Mesenchymal stem cell (in vitro differentiated cells and primary cell): ENCODE results near the gene ARHGAP23.

ENCODE experiments used
- DNase-seq: peaks from one replicate; pipeline ENCODE4 v3.0.0-alpha.2; 2013
- H2AFZ ChIP-seq: one replicate; pipeline ENCODE4 v1.6.1; 2013; ENCODE audit warnings: low read depth, mild to moderate bottlenecking, control low read depth, inconsistent platforms, low read length, moderate library complexity
- H2AK5ac ChIP-seq: 2 replicates; pipeline ENCODE4 v1.6.1; 2013; ENCODE audit warnings: low read length, moderate library complexity, mild to moderate bottlenecking, inconsistent platforms; ENCODE audit not compliant: severe bottlenecking
- H2BK120ac ChIP-seq: one replicate; pipeline ENCODE4 v1.6.1; 2013; ENCODE audit warnings: low read depth, mild to moderate bottlenecking, inconsistent platforms, low read length, moderate library complexity
- H2BK12ac ChIP-seq, 2 experiments: one replicate each; pipeline ENCODE4 v1.6.1; 2013; ENCODE audit warnings: inconsistent platforms in 2 of 2, low read length in 2 of 2, mild to moderate bottlenecking in 2 of 2, moderate library complexity in 2 of 2, control low read depth in 1 of 2
- H2BK15ac ChIP-seq: one replicate; pipeline ENCODE4 v1.6.1; 2013; ENCODE audit warnings: mild to moderate bottlenecking, low read depth, inconsistent platforms; ENCODE audit not compliant: poor library complexity, severe bottlenecking
- H2BK5ac ChIP-seq: 2 replicates; pipeline ENCODE4 v1.6.1; 2013; ENCODE audit warnings: low read depth, mild to moderate bottlenecking, low read length, control low read depth, inconsistent platforms; ENCODE audit not compliant: poor library complexity, severe bottlenecking
- H3K14ac ChIP-seq, 2 experiments: one replicate each; pipeline ENCODE4 v1.6.1; 2013; ENCODE audit warnings: inconsistent platforms in 2 of 2, low read length in 2 of 2, control low read depth in 1 of 2, mild to moderate bottlenecking in 1 of 2, moderate library complexity in 1 of 2
- H3K18ac ChIP-seq, 2 experiments: one replicate each; pipeline ENCODE4 v1.6.1; 2013; ENCODE audit warnings: inconsistent platforms in 2 of 2, low read length in 2 of 2, control low read depth in 1 of 2, low read depth in 1 of 2, mild to moderate bottlenecking in 1 of 2
- H3K23ac ChIP-seq, 2 experiments: one replicate each; pipeline ENCODE4 v1.6.1; 2013; ENCODE audit warnings: inconsistent platforms in 2 of 2, low read length in 2 of 2, mild to moderate bottlenecking in 2 of 2, moderate library complexity in 2 of 2, control low read depth in 1 of 2
- H3K27ac ChIP-seq: 2 replicates; pipeline ENCODE4 v1.5.1; 2013; ENCODE audit warnings: mild to moderate bottlenecking, moderate library complexity, low read length, control low read depth, inconsistent platforms; ENCODE audit not compliant: poor library complexity, severe bottlenecking
- H3K27me3 ChIP-seq, 2 experiments: 2 replicates each; pipeline versions ENCODE4 v1.6.1 to v1.7.0; 2013; ENCODE audit warnings: low read length in 2 of 2, mild to moderate bottlenecking in 2 of 2, moderate library complexity in 2 of 2, control low read depth in 1 of 2, inconsistent platforms in 1 of 2; ENCODE audit not compliant: control insufficient read depth in 1 of 2, insufficient read depth in 1 of 2
- H3K36me3 ChIP-seq, 2 experiments: 2 replicates each; pipeline versions ENCODE4 v1.6.1 to v1.7.0; 2013; ENCODE audit warnings: low read length in 2 of 2, control low read depth in 1 of 2, inconsistent platforms in 1 of 2, low read depth in 1 of 2, mild to moderate bottlenecking in 1 of 2; ENCODE audit not compliant: insufficient read depth in 2 of 2, control insufficient read depth in 1 of 2
- H3K4ac ChIP-seq, 2 experiments: one replicate each; pipeline ENCODE4 v1.6.1; 2013; ENCODE audit warnings: inconsistent platforms in 2 of 2, low read length in 2 of 2, mild to moderate bottlenecking in 2 of 2, moderate library complexity in 2 of 2, control low read depth in 1 of 2, low read depth in 1 of 2
- H3K4me1 ChIP-seq: 2 replicates; pipeline ENCODE4 v1.6.1; 2013; ENCODE audit warnings: low read depth, low read length, control low read depth; ENCODE audit not compliant: control insufficient read depth, insufficient read depth
- H3K4me2 ChIP-seq: 2 replicates; pipeline ENCODE4 v1.6.1; 2013; ENCODE audit warnings: low read length, mild to moderate bottlenecking, inconsistent platforms; ENCODE audit not compliant: poor library complexity, severe bottlenecking
- H3K4me3 ChIP-seq, 2 experiments: 2 replicates each; pipeline versions ENCODE4 v1.5.1 to v1.7.0; 2013; ENCODE audit warnings: low read length in 2 of 2, mild to moderate bottlenecking in 2 of 2, control low read depth in 1 of 2, low read depth in 1 of 2; ENCODE audit not compliant: insufficient read depth in 1 of 2
- H3K79me1 ChIP-seq: replicated peaks from 2 replicates; pipeline ENCODE4 v1.6.1; 2013; ENCODE audit warnings: mild to moderate bottlenecking, control low read depth, low read length, inconsistent platforms; ENCODE audit not compliant: poor library complexity, severe bottlenecking
- H3K9ac ChIP-seq: 2 replicates; pipeline ENCODE4 v1.7.0; 2013; ENCODE audit warnings: mild to moderate bottlenecking, low read length, moderate library complexity
- H3K9me3 ChIP-seq: 2 replicates; pipeline ENCODE4 v1.7.0; 2013; ENCODE audit warnings: mild to moderate bottlenecking, low read length; ENCODE audit not compliant: control insufficient read depth
- H4K8ac ChIP-seq: one replicate; pipeline ENCODE4 v1.6.1; 2013; ENCODE audit warnings: inconsistent platforms, mild to moderate bottlenecking, low read length, moderate library complexity
- H4K91ac ChIP-seq: one replicate; pipeline ENCODE4 v1.6.1; 2013; ENCODE audit warnings: mild to moderate bottlenecking, low read length, inconsistent platforms
- WGBS: methylation state at CpG from one replicate; pipeline ENCODE4 v1.1.7; 2013; ENCODE audit warnings: mixed read lengths; 5-methylcytosine and 5-hydroxymethylcytosine counted together

The ARHGAP23 gene

GRCh38 chr17:38416840-38417209, 11.4 kb upstream of the ARHGAP23 start:
- Histone ChIP-seq H2BK12ac (no peak overlapping the region), H3K9ac (no peak overlapping the region)

GRCh38 chr17:38417210-38417951, 10.9 kb upstream of the ARHGAP23 start:
- Histone ChIP-seq H3K14ac (no peak overlapping the region), H2BK120ac (no peak overlapping the region), H3K4ac (no peak overlapping the region), H3K18ac (no peak overlapping the region), H3K36me3 (no peaks in the 10 kb centered on the region), H3K27ac (no peak overlapping the region), H2BK15ac (no peak overlapping the region), H2AFZ (no peak overlapping the region), H2AK5ac (no peak overlapping the region), H3K4me3 (no peak overlapping the region), H4K8ac (no peak overlapping the region), H3K27me3 (peaks cover 43 to 66% of the 10 kb centered on the region in 2 experiments), H3K79me1 (no peaks in the 10 kb centered on the region), H3K4me2 (no peak overlapping the region), H3K9me3 (no peaks in the 10 kb centered on the region), H2BK12ac (no peak overlapping the region), H3K23ac (no peak overlapping the region), H3K9ac (no peak overlapping the region), H4K91ac (no peak overlapping the region), H3K4me1 (peaks cover 28% of the 10 kb centered on the region), H2BK5ac (no peak overlapping the region)
- no peak for DNase-seq
- 74% methylated on average over 11 of the region's 11 CpGs for WGBS

More at GRCh38 chr17:38416840-38417209, 11.4 kb upstream of the ARHGAP23 start:
- no peak overlapping the region for H3K4me2 ChIP-seq
- H3K4me3 ChIP-seq, result no peak overlapping the region
- peaks cover 28% of the 10 kb centered on the region for H3K4me1 ChIP-seq
- no peak overlapping the region for H4K91ac ChIP-seq
- no peak overlapping the region for H2BK5ac ChIP-seq
- no peak overlapping the region for H4K8ac ChIP-seq
- no peak overlapping the region for H3K23ac ChIP-seq
- no peak overlapping the region for H2AK5ac ChIP-seq
- no peak overlapping the region for H3K4ac ChIP-seq
- no peaks in the 10 kb centered on the region for H3K36me3 ChIP-seq
- 100% methylated on average over 1 of the region's 1 CpG for WGBS
- no peak overlapping the region for H3K14ac ChIP-seq
- H3K18ac ChIP-seq, result no peak overlapping the region
- H3K27ac ChIP-seq, result no peak overlapping the region
- H2AFZ ChIP-seq, result no peak overlapping the region
- peaks cover 43 to 67% of the 10 kb centered on the region in 2 experiments for H3K27me3 ChIP-seq
- no peaks in the 10 kb centered on the region for H3K9me3 ChIP-seq
- no peaks in the 10 kb centered on the region for H3K79me1 ChIP-seq
- no peak overlapping the region for H2BK120ac ChIP-seq
- DNase-seq, result no peak
- H2BK15ac ChIP-seq, result no peak overlapping the region

- Histone ChIP-seq H3K9me3 (no peaks in the 10 kb centered on the region), H2BK120ac (no peak overlapping the region), H2BK15ac (no peak overlapping the region), H3K4me3 (no peak overlapping the region), H2AFZ (no peak overlapping the region), H3K27me3 (peaks cover 43 to 67% of the 10 kb centered on the region in 2 experiments), H3K18ac (no peak overlapping the region), H4K91ac (no peak overlapping the region), H3K79me1 (no peaks in the 10 kb centered on the region), H3K14ac (peak overlapping the region in 1 of 2 experiments; percentile 18), H2BK12ac (no peak overlapping the region), H3K4me1 (peaks cover 28% of the 10 kb centered on the region), H3K9ac (no peak overlapping the region), H2AK5ac (no peak overlapping the region), H3K36me3 (no peaks in the 10 kb centered on the region), H3K4ac (no peak overlapping the region), H2BK5ac (no peak overlapping the region), H4K8ac (no peak overlapping the region), H3K27ac (no peak overlapping the region), H3K4me2 (no peak overlapping the region), H3K23ac (no peak overlapping the region)
- WGBS, result 92% methylated on average over 7 of the region's 7 CpGs
- no peak for DNase-seq
Observed at GRCh38 chr17:38418062-38418692, 10.1 kb upstream of the ARHGAP23 start.

GRCh38 chr17:38418693-38419507, 9.4 kb upstream of the ARHGAP23 start:
- Histone ChIP-seq H4K8ac (no peak overlapping the region), H4K91ac (no peak overlapping the region), H3K18ac (no peak overlapping the region), H3K14ac (no peak overlapping the region), H2AK5ac (no peak overlapping the region), H3K9ac (no peak overlapping the region), H2BK12ac (peak overlapping the region in 1 of 2 experiments; percentile 3), H2BK5ac (no peak overlapping the region), H3K27ac (no peak overlapping the region), H3K4ac (no peak overlapping the region), H3K4me1 (peaks cover 28% of the 10 kb centered on the region), H3K4me3 (peak overlapping the region; percentile 31 to 56), H3K27me3 (peaks cover 43 to 65% of the 10 kb centered on the region in 2 experiments), H3K36me3 (no peaks in the 10 kb centered on the region), H2BK120ac (no peak overlapping the region), H3K23ac (no peak overlapping the region), H3K4me2 (peak overlapping the region; percentile 84), H3K79me1 (no peaks in the 10 kb centered on the region), H2BK15ac (peak overlapping the region; percentile 68), H2AFZ (no peak overlapping the region), H3K9me3 (no peaks in the 10 kb centered on the region)
- WGBS, result 9% methylated on average over 18 of the region's 78 CpGs
- peak; percentile 21 for DNase-seq
